ENCODE measurements around the gene DAZL.
A peak's percentile ranks its signal among the peaks of the same experiment; 100 is the strongest.

DAZL gene

GRCh38 chr3:16595778-16596177, 9.4 kb downstream of the DAZL start:
- DNase-seq (ENCODE audit: low spot score) = no peak

DNA sequence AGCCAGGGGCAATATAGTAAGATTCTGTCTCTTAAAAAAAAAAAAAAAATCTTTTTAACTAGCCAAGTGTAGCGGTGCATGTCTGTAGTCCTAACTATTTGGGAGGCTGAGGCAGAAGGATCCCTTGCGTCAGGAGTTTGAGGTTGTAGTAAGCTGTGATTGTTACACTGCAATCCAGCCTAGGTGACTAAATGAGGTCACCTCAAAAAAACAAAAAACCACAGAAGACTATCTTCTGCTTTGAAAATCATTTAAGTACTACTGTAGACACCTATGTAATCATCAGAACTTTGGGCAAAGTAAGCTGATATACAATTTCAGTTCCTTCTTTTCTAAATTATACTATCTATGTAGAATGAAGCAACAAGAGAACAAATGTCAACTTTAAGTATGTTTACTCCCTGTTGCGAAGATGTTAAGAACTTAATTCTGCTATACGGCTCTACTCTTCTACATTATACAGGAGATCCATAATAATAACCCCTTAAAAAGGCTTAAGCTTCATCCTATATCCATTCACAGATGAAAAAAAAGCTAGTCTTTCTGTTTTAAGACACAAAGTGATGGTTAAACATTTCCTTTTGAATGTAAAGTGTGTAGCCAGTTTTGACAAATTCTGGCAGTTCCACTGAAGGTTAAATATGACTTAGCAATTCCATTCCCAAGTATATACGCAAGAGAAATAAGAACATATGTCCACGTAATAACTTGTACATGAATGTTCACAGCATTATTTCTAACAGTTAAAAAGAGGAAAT, 15.2 kb downstream of the DAZL start:
- DNase-seq (ENCODE audit: low spot score) = no peak

GRCh38 chr3:16589120-16589519, 16.1 kb downstream of the DAZL start:
- DNase-seq (ENCODE audit: low spot score) = no peak

DNA sequence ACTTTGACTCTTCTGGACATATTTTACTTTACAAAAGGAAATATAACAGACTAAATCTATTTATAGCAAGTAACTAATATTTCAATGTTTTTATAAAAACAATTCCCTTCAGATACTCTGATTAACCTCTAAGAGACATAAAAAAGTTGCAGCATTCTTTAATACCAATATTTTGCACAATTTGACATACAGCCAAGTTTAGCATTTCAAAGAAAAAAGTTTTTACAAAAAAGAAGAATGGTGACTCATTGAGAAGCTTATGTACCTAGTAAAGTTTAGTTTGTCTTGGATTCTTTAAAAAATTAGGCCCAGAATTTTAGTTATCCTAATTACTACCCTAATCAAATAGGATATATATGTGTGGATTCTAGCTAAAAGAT, 17.6 kb downstream of the DAZL start:
- DNase-seq (ENCODE audit: low spot score) = no peak

DNA sequence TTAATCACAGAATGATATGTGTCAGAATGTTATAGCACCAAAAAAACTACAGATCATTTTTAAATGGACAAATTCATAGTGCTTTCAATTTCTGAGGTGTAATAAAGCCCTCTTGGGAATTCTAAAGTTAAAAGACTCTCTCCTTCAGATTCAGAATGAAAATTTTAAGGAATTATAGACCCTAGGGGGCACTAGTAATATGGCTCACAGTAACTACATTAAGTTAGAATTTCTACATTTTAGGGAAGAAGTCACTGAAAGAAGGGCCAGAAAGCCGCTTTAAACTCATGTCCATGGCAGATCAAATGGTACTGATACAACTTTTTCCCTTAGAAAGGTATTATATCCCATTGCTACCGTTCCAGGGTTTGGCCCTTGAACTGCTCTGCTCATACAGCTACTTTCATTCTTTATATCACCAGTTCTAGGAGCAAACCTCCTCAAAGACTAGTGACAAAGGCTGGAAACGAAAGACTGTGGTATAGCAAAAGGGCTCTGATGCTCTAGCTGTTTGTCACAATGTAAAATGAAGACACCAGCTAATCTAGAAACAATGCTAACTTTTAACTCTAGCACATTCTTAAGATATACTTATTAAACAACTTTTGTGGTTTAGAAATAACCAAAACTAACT, 18.1 kb downstream of the DAZL start:
- DNase-seq (ENCODE audit: low spot score) = no peak

DNA sequence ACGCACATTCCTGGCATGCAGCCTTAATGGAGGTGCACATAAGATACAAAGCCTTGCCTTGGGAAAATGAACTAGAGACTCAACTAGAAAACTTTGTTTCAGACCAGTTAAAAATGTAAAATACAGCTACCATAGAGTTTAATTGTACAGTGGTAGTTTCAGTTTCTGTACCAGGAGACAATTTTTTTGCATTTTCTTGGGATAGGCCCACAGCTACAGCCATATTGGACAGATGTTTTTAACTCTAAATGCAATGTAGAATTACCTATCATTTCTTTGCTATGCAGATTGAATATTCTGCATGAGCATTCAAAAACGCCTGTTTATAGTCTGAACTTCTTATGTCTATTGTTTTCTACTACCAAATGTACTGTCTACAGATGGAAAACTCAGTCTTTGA, 20.3 kb downstream of the DAZL start:
- DNase-seq (ENCODE audit: low spot score) = no peak

DNA sequence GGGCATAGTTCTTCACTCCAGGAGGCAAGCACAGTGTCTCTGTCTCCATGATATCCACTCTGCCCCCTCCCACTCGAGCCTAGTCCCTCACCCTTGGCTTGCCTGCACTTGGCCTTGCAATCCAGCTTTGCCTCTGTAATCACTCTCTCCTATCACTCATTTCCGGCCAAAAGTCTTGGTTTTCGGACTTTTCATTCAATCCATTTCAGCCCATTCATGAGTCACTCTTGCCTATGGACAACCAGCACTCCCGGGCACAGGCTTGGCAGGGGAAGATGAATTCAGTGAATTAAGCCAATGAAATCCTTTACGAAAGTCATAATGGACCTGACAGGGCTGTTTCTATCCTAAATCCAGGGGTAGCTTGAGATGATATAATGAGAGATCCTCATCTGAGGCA, 21.7 kb downstream of the DAZL start:
- DNase-seq (ENCODE audit: low spot score) = no peak

- DNase-seq (ENCODE audit: low spot score) = no peak
Measured at GRCh38 chr3:16570113-16570512, 35.1 kb downstream of the DAZL start.

DNA sequence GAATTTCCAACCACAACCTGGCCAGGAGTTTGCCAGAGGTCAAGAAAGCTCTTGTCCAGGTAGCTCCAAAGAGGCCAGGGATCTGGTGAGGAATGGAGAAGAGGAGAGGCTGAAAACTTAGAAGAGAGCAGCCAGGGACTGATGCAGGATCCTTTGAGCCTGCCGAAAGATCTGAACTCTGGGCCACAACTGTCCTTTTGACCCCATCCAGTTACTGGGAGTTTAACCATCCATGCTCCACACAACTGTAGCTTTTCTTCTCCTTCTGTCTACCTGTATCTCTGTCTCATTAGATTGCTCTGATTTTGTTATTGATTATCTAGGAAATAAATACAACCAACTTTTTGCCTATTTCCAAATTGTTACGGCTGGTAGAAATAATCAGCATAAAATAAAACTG, 36.7 kb downstream of the DAZL start:
- DNase-seq (ENCODE audit: low spot score) = no peak

DNA sequence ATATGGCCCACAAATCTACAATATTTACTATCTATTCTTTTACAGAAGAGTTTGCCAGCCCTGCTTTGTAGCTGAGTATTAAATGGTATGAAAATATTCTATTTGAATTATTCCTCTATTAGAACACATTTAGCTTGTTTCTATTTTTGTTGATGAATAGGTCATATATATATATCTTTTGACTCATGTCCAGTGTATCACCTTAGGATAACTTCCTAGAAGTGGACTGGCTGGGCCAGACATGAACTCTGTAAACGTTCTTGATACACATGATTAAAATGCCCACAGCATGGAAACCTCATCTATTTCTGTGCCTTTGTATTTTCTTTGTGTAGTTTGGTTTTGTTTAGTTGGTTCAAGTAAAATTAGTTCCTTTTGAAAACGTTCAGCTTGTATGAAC, 37.1 kb downstream of the DAZL start:
- DNase-seq (ENCODE audit: low spot score) = no peak

- DNase-seq (ENCODE audit: low spot score) = no peak
Measured at GRCh38 chr3:16559653-16560365, 45.4 kb downstream of the DAZL start.

- DNase-seq (ENCODE audit: low spot score) = no peak
Measured at GRCh38 chr3:16554126-16554525, 51.1 kb downstream of the DAZL start.

DNA sequence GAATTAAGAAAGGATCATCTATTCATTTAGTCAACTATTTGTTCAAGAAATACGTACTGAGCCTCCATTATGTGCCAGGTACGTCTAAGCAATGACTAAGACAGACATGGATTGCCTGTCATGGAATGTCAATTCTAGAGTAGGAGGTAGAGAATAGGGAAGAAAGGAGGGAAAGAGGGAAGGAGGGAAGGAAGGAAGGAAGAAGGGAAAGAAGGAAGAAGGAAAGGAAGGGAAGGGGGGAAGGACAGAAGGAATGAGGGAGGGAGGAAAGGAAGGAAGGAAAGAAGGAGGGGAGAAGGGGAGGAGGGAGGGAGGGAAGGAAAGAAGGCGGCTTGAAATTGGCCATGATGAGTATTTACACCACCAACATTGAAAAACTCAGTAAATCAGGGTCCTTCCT, 52.5 kb downstream of the DAZL start:
- no peak for DNase-seq (ENCODE audit: low spot score)

- no peak for DNase-seq (ENCODE audit: low spot score)
Measured at GRCh38 chr3:16551342-16551976, 53.8 kb downstream of the DAZL start.

GRCh38 chr3:16550676-16551341, 54.4 kb downstream of the DAZL start:
- peak; percentile 72 for DNase-seq (ENCODE audit: low spot score)

- no peak for DNase-seq (ENCODE audit: low spot score)
Measured at GRCh38 chr3:16550305-16550675, 54.9 kb downstream of the DAZL start.

DNA sequence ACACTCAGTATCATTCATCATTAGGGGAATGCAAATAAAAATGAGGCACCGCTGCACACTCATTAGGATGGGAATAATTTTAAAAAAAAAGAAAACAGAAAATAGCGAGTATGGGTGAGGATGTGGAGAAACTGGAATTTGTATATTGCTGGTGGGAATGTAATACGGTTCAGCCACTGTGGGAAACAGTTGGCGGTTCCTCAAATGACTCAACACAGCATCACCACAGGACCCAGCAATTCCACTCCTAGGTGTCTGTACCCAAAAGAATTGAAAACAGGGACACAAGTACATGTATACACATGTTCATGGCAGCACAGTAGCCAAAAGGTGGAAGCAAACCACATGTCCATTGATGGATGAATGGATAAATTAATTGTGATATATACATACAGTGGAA, 56.5 kb downstream of the DAZL start:
- DNase-seq (ENCODE audit: low spot score) = no peak

GRCh38 chr3:16547561-16548357, 57.5 kb downstream of the DAZL start:
- no peak for DNase-seq (ENCODE audit: low spot score)

GRCh38 chr3:16546186-16547010, 58.8 kb downstream of the DAZL start:
- no peak for DNase-seq (ENCODE audit: low spot score)

DNA sequence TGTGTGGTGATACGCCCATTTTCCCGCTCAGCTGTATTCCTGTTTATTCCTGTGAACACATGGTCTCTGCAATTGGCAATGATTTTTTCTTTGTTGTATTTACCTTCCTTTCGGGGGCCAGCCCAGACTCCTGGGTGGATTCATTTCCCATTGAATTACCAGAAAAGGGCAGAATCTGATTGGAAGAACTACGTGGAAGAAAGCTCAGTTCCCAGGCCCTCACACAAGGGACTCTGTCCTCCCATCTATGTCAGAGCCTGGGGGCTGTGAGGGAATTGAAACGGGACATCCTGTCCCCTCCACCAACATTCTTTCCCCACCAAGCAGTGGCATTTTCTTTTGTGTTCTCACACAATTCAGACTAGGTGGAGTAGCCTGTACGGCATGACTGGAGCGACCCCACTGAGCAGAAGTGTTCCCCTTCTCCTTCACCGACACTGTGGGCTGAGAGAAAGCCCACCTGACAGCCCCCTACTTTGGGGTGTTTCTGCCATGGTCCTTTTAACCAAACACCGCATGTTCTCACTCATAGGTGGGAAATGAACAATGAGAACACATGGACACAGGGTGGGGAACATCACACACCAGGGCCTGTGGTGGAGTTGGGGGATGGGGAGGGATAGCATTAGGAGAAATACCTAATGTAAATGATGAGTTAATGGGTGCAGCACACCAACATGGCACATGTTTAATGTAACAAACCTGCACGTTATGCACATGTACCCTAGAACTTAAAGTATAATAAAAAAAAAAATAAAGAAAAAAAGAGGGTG, 59.6 kb downstream of the DAZL start:
- DNase-seq (ENCODE audit: low spot score) = no peak
